ENCODE measurements around the gene RFPL4A.

RFPL4A gene

GRCh38 chr19:55802281-55802680 lies 43.4 kb downstream of the RFPL4A start:
- H3K27ac ChIP-seq: no peak overlapping the region
- H3K36me3 ChIP-seq (ENCODE audit: control insufficient read depth, insufficient read depth, low read length): no peaks in the 10 kb centered on the region
- TF ChIP-seq CTCF (IDR thresholded peaks at IDR 0.05): no peak
- H3K9me3 ChIP-seq (ENCODE audit: control insufficient read depth, low read length): no peaks in the 10 kb centered on the region
- H3K4me2 ChIP-seq (ENCODE audit: low read length): no peak overlapping the region
- no peaks in the 10 kb centered on the region for H3K79me2 ChIP-seq
- H2AFZ ChIP-seq: no peak overlapping the region
- H3K9ac ChIP-seq: no peak overlapping the region
- no peak overlapping the region for H3K4me3 ChIP-seq (ENCODE audit: low read depth, low read length)
- H3K4me1 ChIP-seq: no peaks in the 10 kb centered on the region
- no peaks in the 10 kb centered on the region for H3K27me3 ChIP-seq (ENCODE audit: control insufficient read depth, insufficient read depth, low read length)

- H3K27ac ChIP-seq: no peak overlapping the region
- no peaks in the 10 kb centered on the region for H3K36me3 ChIP-seq (ENCODE audit: control insufficient read depth, insufficient read depth, low read length)
- H3K9me3 ChIP-seq (ENCODE audit: control insufficient read depth, low read length): no peaks in the 10 kb centered on the region
- peak overlapping the region; percentile 58 for H2AFZ ChIP-seq
- H3K4me2 ChIP-seq (ENCODE audit: low read length): peak overlapping the region; percentile 28
- peak; percentile 35 for TF ChIP-seq CTCF (IDR thresholded peaks at IDR 0.05)
- no peaks in the 10 kb centered on the region for H3K79me2 ChIP-seq
- no peaks in the 10 kb centered on the region for H3K27me3 ChIP-seq (ENCODE audit: control insufficient read depth, insufficient read depth, low read length)
- no peaks in the 10 kb centered on the region for H3K4me1 ChIP-seq
- no peak overlapping the region for H3K4me3 ChIP-seq (ENCODE audit: low read depth, low read length)
- H3K9ac ChIP-seq: no peak overlapping the region
Measured at GRCh38 chr19:55809381-55810058, 50.6 kb downstream of the RFPL4A start.

DNA sequence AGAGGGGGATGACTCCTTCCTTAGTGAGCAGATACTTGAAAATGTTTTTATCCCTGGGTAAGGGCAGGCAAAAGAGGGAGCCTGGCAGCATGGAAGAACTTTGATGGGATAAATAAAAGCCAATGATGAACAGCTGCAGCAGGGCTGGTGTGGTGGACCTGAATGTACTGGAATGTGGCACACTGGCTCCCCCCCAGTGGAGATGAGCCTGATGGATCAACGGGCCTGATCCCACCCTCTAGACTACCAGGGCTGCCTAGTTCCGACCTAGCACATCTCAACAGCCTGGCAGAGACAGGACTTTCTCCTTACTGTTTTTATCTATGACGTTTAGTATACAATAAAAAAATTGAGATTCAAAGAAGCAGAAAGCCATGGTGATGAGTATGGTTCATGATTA lies 52.4 kb downstream of the RFPL4A start:
- Histone ChIP-seq H3K4me1 (no peaks in the 10 kb centered on the region), H3K4me3 (ENCODE audit: low read depth, low read length) (no peak overlapping the region), H3K27me3 (ENCODE audit: control insufficient read depth, insufficient read depth, low read length) (no peaks in the 10 kb centered on the region), H2AFZ (no peak overlapping the region), H3K36me3 (ENCODE audit: control insufficient read depth, insufficient read depth, low read length) (no peaks in the 10 kb centered on the region), H3K4me2 (ENCODE audit: low read length) (no peak overlapping the region), H3K9me3 (ENCODE audit: control insufficient read depth, low read length) (no peaks in the 10 kb centered on the region), H3K9ac (no peak overlapping the region), H3K79me2 (no peaks in the 10 kb centered on the region), H3K27ac (no peak overlapping the region)
- TF ChIP-seq CTCF (IDR thresholded peaks at IDR 0.05): no peak

GRCh38 chr19:55812449-55812848 lies 53.6 kb downstream of the RFPL4A start:
- Histone ChIP-seq H2AFZ (no peak overlapping the region), H3K79me2 (no peaks in the 10 kb centered on the region), H3K9ac (no peak overlapping the region), H3K27ac (no peak overlapping the region), H3K36me3 (ENCODE audit: control insufficient read depth, insufficient read depth, low read length) (no peaks in the 10 kb centered on the region), H3K4me3 (ENCODE audit: low read depth, low read length) (no peak overlapping the region), H3K9me3 (ENCODE audit: control insufficient read depth, low read length) (no peaks in the 10 kb centered on the region), H3K27me3 (ENCODE audit: control insufficient read depth, insufficient read depth, low read length) (no peaks in the 10 kb centered on the region), H3K4me1 (no peaks in the 10 kb centered on the region), H3K4me2 (ENCODE audit: low read length) (no peak overlapping the region)
- no peak for TF ChIP-seq CTCF (IDR thresholded peaks at IDR 0.05)
